OCI-LY7 (cell line): ENCODE results near the gene MYL3. TPM values are rescaled to one million over a fixed set of nuclear protein-coding genes. Genes with fewer than 3 reads are reported as not detected.

ENCODE experiments used
- BruUV-seq: library from RNA; stranded (reverse); fragments of 400-500 nt; replicated peaks from 2 replicates; lab custom pipeline; 2021; lab: Mats Ljungman, UMichigan
- CTCF ChIA-PET: fragments of 300-600 bp; sonication (Branson Sonifier 250); formaldehyde crosslinking; loops from one replicate; lab custom pipeline; 2022; ENCODE audit warnings: antibody characterized with exemption; ENCODE audit not compliant: unreplicated experiment; lab: Charles Lee
- POLR2A ChIA-PET: fragments of 300-600 bp; sonication (Branson Sonifier 250); formaldehyde crosslinking; loops from one replicate; lab custom pipeline; 2022; ENCODE audit warnings: antibody characterized with exemption; lab: Charles Lee
- DNase-seq: peaks from one replicate; pipeline ENCODE4 v3.0.0-alpha.2; 2015; ENCODE audit warnings: low spot score
- H2AFZ ChIP-seq: fragments of 200-600 bp; sonication (generic), shearing (Covaris generic); 2 replicates; pipeline ENCODE4 v1.6.1; 2014; ENCODE audit warnings: mild to moderate bottlenecking, antibody characterized with exemption, low read length, moderate library complexity
- H3K27ac ChIP-seq: fragments of 200-600 bp; sonication (generic); 2 replicates; pipeline ENCODE4 v1.5.1; 2014; ENCODE audit warnings: mixed run types, low read depth, mild to moderate bottlenecking, moderate library complexity, low read length, inconsistent platforms; ENCODE audit not compliant: poor library complexity, severe bottlenecking
- H3K36me3 ChIP-seq: fragments of 200-600 bp; sonication (generic); 2 replicates; pipeline ENCODE4 v1.6.1; 2014; ENCODE audit warnings: mild to moderate bottlenecking, antibody characterized with exemption, low read length, moderate library complexity, mixed read lengths; ENCODE audit not compliant: insufficient read depth
- H3K4me1 ChIP-seq: fragments of 200-600 bp; sonication (generic); 2 replicates; pipeline ENCODE4 v1.5.1; 2014; ENCODE audit warnings: mild to moderate bottlenecking, low read length; ENCODE audit not compliant: insufficient read depth, poor library complexity, severe bottlenecking
- H3K4me2 ChIP-seq: fragments of 200-600 bp; sonication (generic); 2 replicates; pipeline ENCODE4 v1.6.1; 2014; ENCODE audit warnings: mild to moderate bottlenecking, low read length
- H3K4me3 ChIP-seq: fragments of 200-600 bp; sonication (generic); 2 replicates; pipeline ENCODE4 v1.5.1; 2014; ENCODE audit warnings: mild to moderate bottlenecking, low read depth, low read length; ENCODE audit not compliant: poor library complexity, severe bottlenecking
- H3K79me2 ChIP-seq: fragments of 200-600 bp; sonication (generic); 2 replicates; pipeline ENCODE4 v1.6.1; 2016; ENCODE audit warnings: low read depth, mild to moderate bottlenecking, low read length, moderate library complexity, mixed read lengths; ENCODE audit not compliant: insufficient read depth
- H3K9me2 ChIP-seq: fragments of 200-600 bp; sonication (generic); 2 replicates; pipeline ENCODE4 v1.6.1; 2016; ENCODE audit warnings: mild to moderate bottlenecking, low read length, mixed read lengths; ENCODE audit not compliant: insufficient read depth
- H3K9me3 ChIP-seq: fragments of 200-600 bp; sonication (generic); 2 replicates; pipeline ENCODE4 v1.6.1; 2014; ENCODE audit warnings: mild to moderate bottlenecking, mixed run types, low read length, mixed read lengths
- H4K20me1 ChIP-seq: fragments of 200-600 bp; sonication (generic); 2 replicates; pipeline ENCODE4 v1.6.1; 2014; ENCODE audit warnings: mild to moderate bottlenecking, antibody characterized with exemption, low read length, moderate library complexity, mixed read lengths; ENCODE audit not compliant: insufficient read depth
- CTCF ChIP-seq: fragments of 200-600 bp; sonication (generic); conservative IDR thresholded peaks from 2 replicates; pipeline ENCODE4 v1.5.1; 2014; ENCODE audit warnings: mild to moderate bottlenecking, antibody characterized with exemption, low read length, moderate library complexity, mixed read lengths
- EZH2phosphoT487 ChIP-seq: fragments of 200-600 bp; sonication (generic); IDR thresholded peaks from 2 replicates; pipeline ENCODE4 v1.6.1; 2018; ENCODE audit warnings: low read depth, borderline replicate concordance, mild to moderate bottlenecking, mixed run types, antibody characterized with exemption, low read length, moderate library complexity, mixed read lengths
- intact Hi-C: fragments of 100-400 bp; cut with micrococcal nuclease; formaldehyde crosslinking; loops from one replicate; pipeline ENCODE4 v1.10.0; 2022; ENCODE audit not compliant: unreplicated experiment
- total RNA-seq, 2 experiments: library from RNA; depleted of rRNA in 1 of 2; stranded (reverse); fragments of >200 nt in 1 of 2; shearing (Covaris generic) in 1 of 2; gene quantifications; 2 replicates each; pipeline ENCODE4 v1.2.3, GENCODE V29; 2014 to 2022

The MYL3 gene
- total RNA-seq, 2 experiments from 2014 or later: not detected

- no peak for DNase-seq
- no TSS peak for BruUV-seq
- H3K27ac ChIP-seq: no peak overlapping the region
- no peak overlapping the region for H3K4me3 ChIP-seq
- H3K79me2 ChIP-seq: no peaks in the 10 kb centered on the region
- CTCF ChIA-PET: no interaction called here
- H3K36me3 ChIP-seq: no peaks in the 10 kb centered on the region
- H3K4me2 ChIP-seq: no peak overlapping the region
- TF ChIP-seq CTCF (no peak), EZH2phosphoT487 (no peak)
- no peaks in the 10 kb centered on the region for H3K4me1 ChIP-seq
- no peaks in the 10 kb centered on the region for H4K20me1 ChIP-seq
- peaks cover 19% of the 10 kb centered on the region; the same call in 1 of the 2 replicates for H3K9me3 ChIP-seq
- H2AFZ ChIP-seq: no peak overlapping the region
- POLR2A ChIA-PET: interaction anchor here (0.8 kb wide), 1 partner anchor 1755 kb away, joined by 12 read pairs; no protein-coding TSS in a partner anchor
- intact Hi-C loops: no loop called here
- no peaks in the 10 kb centered on the region for H3K9me2 ChIP-seq
Measured at GRCh38 chr3:46844397-46844796, 18.8 kb downstream of the MYL3 start.

GRCh38 chr3:46843508-46843907, 19.7 kb downstream of the MYL3 start:
- BruUV-seq: no TSS peak
- Histone ChIP-seq H3K4me1 (no peaks in the 10 kb centered on the region), H4K20me1 (no peaks in the 10 kb centered on the region), H3K27ac (no peak overlapping the region), H3K4me3 (no peak overlapping the region), H3K9me3 (peaks cover 20% of the 10 kb centered on the region), H2AFZ (no peak overlapping the region), H3K79me2 (no peaks in the 10 kb centered on the region), H3K36me3 (no peaks in the 10 kb centered on the region), H3K9me2 (no peaks in the 10 kb centered on the region), H3K4me2 (no peak overlapping the region)
- ChIA-PET CTCF (no interaction called here), POLR2A (no interaction called here)
- DNase-seq: no peak
- no peak for TF ChIP-seq EZH2phosphoT487
- no peak for TF ChIP-seq CTCF
- intact Hi-C loops: no loop called here

GRCh38 chr3:46840491-46840890, 22.8 kb downstream of the MYL3 start:
- H3K79me2 ChIP-seq: no peaks in the 10 kb centered on the region
- H3K36me3 ChIP-seq: no peaks in the 10 kb centered on the region
- BruUV-seq: no TSS peak
- H3K27ac ChIP-seq: no peak overlapping the region
- no peaks in the 10 kb centered on the region for H3K4me1 ChIP-seq
- intact Hi-C loops: no loop called here
- H3K4me2 ChIP-seq: no peak overlapping the region
- no peak overlapping the region for H2AFZ ChIP-seq
- H3K4me3 ChIP-seq: no peak overlapping the region
- H3K9me2 ChIP-seq: no peaks in the 10 kb centered on the region
- POLR2A ChIA-PET: no interaction called here
- no peaks in the 10 kb centered on the region for H4K20me1 ChIP-seq
- DNase-seq: no peak
- CTCF ChIA-PET: no interaction called here
- no peak for TF ChIP-seq CTCF
- no peak for TF ChIP-seq EZH2phosphoT487
- peaks cover 23% of the 10 kb centered on the region for H3K9me3 ChIP-seq
